Ishikawa (cell line): ENCODE data around the gene SOBP.

Source experiments
- CREB1 ChIP-seq: IDR thresholded peaks from 2 replicates; pipeline ENCODE4 v1.6.1; 2012; ENCODE audit warnings: low read depth
- EP300 ChIP-seq: IDR thresholded peaks from 2 replicates; pipeline ENCODE4 v1.6.1; 2012; ENCODE audit warnings: borderline replicate concordance
- MAX ChIP-seq: IDR thresholded peaks from 2 replicates; pipeline ENCODE4 v1.6.1; 2012
- RAD21 ChIP-seq: IDR thresholded peaks from 2 replicates; pipeline ENCODE4 v1.6.1; 2012; ENCODE audit warnings: low read depth
- REST ChIP-seq: IDR thresholded peaks from 2 replicates; pipeline ENCODE4 v1.6.1; 2012; ENCODE audit warnings: low read depth, mild to moderate bottlenecking
- YY1 ChIP-seq: IDR thresholded peaks from 2 replicates; pipeline ENCODE4 v1.6.1; 2012; ENCODE audit warnings: low read depth
- ZBTB7A ChIP-seq: IDR thresholded peaks from 2 replicates; pipeline ENCODE4 v1.6.1; 2012; ENCODE audit warnings: low read depth

GRCh38 chr6:107571354-107571753 is 81.4 kb downstream of the SOBP start:
- TF ChIP-seq RAD21 = no peak
- TF ChIP-seq EP300 = no peak
- TF ChIP-seq CREB1 = no peak
- no peak for TF ChIP-seq YY1
- no peak for TF ChIP-seq MAX
- no peak for TF ChIP-seq REST
- TF ChIP-seq ZBTB7A = no peak
